Measurements from ENCODE around the gene LRMDA.

GRCh38 chr10:75582102-75582501 lies 150.7 kb downstream of the LRMDA start:
- no peak for TF ChIP-seq CTCF (IDR thresholded peaks at IDR 0.05)
- TF ChIP-seq POLR2A (IDR thresholded peaks at IDR 0.05), result no peak
- no peak for TF ChIP-seq POLR2AphosphoS5 (IDR thresholded peaks at IDR 0.05)
- TF ChIP-seq EP300 (IDR thresholded peaks at IDR 0.05), result no peak
